C4-2B (cell line): ENCODE data around the gene AGR2.

Source experiments
- H3K27ac ChIP-seq: fragments of 450-650 bp; 2 replicates; pipeline ENCODE4 v1.5.1; 2017
- CTCF ChIP-seq: fragments of 450-650 bp; conservative IDR thresholded peaks from 2 replicates; pipeline ENCODE4 v1.5.1; 2017; ENCODE audit warnings: mild to moderate bottlenecking
- ZFX ChIP-seq: fragments of 450-650 bp; IDR thresholded peaks from 2 replicates; pipeline ENCODE4 v1.6.1; 2017

Gene AGR2

DNA sequence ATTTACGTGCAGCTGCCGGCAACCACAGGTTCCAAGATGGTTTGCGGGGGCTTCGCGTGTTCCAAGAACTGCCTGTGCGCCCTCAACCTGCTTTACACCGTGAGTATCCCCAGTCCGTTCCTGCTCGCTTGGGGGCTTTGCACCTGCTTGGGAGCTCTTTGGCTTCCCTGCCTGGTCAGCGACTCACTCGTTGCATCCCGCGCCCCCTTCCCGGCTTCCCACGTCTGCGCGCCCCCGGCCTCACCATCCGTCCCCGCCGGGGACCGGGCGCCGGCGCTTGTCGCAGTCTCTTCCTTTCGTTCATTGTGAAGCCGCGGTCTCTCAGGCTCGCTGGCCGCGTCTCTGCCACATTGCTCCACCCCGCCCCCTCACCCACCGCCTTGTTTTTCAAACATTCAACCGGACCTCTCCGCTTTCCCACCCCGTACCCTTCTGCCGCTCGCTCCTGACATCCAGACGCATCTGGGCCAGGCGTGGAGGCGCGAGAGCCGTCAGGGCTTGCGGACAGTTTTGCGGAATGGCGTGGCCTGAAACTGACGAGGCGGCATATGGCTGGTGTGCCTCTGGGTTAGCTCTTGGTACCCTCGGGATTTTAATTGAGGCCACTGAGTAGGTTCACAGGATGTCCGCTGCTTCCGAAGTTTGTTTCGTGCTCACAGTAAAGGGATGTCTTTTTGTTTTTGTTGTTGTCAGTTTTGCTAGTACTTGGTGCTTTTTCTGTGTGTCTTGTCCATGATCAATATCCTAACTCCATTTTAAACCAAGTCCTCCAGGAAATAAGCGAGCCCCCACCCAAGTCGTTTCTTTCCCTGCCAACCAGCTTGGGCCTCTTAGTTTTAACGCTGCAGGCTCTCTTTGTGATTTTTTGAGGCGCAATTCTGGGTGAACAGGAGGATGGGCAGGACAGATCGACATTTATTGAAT is 50.6 kb downstream of the AGR2 start:
- peak overlapping the region; percentile 87 for H3K27ac ChIP-seq
- TF ChIP-seq ZFX (no peak), CTCF (no peak)

DNA sequence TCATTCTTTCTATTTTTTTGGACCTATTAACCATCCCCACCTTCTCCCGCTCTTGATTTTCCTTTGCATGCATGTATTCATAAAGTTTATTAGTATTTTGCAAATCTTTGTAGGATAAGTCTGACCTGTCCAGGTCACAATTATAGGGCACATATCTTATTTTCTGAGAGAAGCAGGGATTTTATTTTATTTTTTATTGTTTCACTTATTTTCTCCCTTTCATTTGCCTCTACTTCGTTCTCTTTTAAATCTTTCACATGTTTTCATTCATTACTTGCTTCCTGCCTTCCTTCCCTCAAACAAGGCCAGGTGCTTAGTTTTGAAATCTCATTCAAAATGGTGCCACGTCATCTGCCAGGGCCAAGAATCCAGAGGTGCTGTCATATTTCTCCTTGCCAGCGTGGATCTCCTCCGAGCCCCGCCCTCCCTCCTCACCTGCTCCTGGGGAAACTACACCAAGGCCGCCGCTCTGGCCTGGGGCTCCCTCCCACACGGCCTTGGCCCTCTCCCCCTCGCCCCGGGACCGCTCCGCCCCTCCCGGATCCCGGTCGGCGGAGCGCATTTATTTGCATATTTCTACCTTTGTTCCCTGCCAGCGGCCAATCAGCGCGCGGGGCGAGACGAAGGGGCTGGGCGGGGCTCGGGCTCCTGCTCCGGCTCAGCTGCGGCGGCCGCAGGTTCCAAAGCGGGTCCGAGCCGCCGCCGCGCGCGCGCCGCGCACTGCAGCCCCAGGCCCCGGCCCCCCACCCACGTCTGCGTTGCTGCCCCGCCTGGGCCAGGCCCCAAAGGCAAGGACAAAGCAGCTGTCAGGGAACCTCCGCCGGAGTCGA is 51.5 kb downstream of the AGR2 start, which contains the start of gene TSPAN13:
TSS of gene TSPAN13 (plus strand) at position 654 of the 830 bp plus-strand sequence. CDS start 213 bp downstream, outside the sequence.
- TF ChIP-seq ZFX (no peak), CTCF (no peak)
- peak within 1 kb of the TSS; percentile 87 for H3K27ac ChIP-seq

DNA sequence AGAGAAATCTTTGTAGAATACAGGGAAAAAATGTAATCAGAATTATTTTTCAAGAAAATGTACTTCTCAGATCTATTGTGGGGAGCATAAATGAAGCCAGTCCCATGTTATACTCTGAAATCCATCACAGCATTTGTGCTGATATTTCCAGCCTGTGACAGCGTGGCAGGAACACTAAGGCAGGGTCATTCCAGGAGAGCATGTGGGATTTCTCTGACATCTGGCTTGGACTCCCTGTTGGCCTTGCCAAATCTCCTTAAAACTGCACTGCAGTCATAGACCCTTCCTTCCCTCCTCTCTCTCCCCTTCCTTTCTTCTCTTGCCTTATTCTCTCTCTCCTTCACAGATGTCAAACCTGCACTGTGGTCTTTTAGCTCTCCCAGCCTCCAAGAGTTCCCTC is 57.7 kb downstream of the AGR2 start:
- H3K27ac ChIP-seq = no peak overlapping the region
- TF ChIP-seq ZFX (no peak), CTCF (no peak)

GRCh38 chr7:16745645-16746044 is 59.2 kb downstream of the AGR2 start:
- no peak overlapping the region for H3K27ac ChIP-seq
- TF ChIP-seq ZFX (no peak), CTCF (no peak)

DNA sequence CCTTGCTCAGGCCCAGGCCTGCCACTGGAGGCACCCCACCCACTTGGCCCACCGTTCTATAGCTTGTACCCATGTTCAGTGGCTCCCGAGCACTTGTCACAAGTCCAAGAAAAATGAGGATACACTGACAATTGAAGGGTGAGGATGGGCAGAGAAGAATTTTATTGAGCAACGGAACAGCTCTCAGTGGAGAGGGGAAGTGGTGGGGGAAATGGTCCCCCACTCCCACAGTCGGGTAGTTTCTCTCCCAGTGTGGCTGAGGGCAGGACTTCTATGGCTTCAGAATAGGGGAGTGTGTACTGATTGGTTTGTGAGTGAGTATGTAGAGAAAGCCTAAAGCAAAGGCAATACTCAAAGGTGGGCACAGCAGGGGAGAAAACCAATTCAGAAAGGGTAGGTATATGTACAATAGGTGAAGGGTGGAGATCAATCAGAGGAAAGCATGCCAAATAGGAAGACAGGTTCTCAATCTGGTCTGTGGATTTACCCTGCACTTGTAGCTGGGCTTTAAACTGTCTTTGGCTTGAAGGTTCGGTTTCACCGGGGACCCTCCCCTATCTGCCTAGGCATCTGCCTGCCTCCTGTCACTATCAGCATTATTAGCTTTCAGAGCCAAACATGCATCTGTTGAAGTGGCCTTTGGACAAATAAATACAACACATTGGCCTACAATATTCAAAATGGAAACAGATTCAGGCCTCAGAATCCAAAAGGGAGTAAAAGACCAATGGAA is 60.1 kb downstream of the AGR2 start:
- TF ChIP-seq ZFX (no peak), CTCF (no peak; the same call in 1 of the 2 replicates)

DNA sequence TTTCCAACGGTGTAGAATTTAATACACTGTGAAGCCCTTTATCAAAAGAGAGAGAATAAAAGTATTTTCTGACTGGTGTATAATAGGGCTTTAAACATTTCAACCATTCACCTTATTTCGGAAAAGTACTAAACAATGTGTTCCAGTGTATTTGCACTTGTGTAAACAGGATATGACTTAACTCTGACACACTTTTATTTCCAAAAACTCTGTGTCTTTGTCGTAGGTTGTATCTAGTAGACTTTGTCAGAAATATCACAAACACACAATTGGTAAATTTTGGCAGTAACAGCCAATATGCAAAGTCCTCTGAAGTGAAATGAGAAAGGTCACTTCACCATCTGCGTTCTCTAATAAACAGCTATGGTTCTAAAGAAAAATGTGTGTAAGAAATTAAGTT is 61.6 kb downstream of the AGR2 start:
- no peak overlapping the region for H3K27ac ChIP-seq
- no peak for TF ChIP-seq ZFX
- TF ChIP-seq CTCF = no peak

More for the DNA sequence above, 60.1 kb downstream of the AGR2 start:
- H3K27ac ChIP-seq = peak overlapping the region; percentile 26
